GM19035 (cell line): ENCODE data around the gene LMOD3.

Experiments
- ATAC-seq: cut with Tn5 transposase; IDR thresholded peaks from one replicate; pipeline ENCODE4 v1.9.1; 2021; ENCODE audit not compliant: unreplicated experiment

LMOD3 gene

DNA sequence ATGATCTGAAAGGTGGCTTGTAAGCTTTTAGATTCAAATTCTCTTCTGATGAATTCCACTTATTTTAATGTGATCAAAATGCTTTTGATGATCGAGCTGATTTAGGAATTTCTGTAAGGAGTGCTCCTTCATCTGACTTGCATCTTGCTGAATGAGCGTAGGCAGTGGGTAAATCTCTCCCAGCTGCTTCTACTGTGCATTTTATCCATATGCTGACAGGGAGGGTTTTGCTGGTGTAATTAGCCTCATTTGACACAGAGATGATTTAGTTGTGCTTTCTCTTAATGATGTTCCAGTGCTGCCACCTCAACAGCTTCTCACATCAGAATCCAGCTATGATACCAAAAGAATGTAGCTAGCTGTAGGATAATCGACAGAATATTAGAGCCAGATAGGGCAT, 3.8 kb upstream of the LMOD3 start:
- ATAC-seq, result no peak

DNA sequence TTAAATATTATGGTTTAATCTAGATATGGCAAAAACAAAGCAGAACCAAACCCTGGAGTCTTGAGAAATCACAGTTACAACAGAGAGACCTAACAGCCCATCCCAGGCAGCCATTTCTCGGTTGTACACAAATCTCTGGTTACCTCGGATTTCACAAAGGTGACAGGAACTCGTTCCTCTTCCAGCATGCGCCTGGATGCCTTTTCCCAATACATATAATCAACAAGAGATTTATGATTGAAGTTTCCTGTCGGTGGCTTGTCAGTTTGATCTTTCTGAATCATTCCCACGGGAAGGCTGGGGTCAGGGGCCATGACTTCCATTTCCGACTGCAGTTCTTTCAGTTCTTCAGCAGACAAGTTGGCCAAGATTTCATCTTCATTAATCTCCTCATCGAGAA, 445 bp downstream of the LMOD3 start:
- no peak for ATAC-seq

DNA sequence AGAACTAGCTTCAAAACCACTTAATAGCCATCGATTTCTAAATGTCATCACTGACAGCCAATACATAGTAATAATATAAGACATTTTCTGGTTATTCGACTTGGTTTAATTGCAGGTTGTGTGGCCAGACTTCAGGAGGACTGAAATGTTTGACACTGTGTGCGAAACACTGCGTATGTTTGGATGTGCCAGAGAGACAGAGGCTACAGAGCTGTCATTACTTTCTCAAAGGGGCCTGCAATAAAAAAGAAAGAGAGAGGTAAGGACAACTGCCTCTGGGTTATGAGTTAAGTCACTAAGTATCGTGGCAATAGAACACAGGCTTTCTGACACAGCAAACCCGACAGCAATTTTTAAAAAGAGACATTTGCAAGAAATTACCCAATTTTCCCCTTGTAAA, 882 bp downstream of the LMOD3 start:
- ATAC-seq, result no peak

DNA sequence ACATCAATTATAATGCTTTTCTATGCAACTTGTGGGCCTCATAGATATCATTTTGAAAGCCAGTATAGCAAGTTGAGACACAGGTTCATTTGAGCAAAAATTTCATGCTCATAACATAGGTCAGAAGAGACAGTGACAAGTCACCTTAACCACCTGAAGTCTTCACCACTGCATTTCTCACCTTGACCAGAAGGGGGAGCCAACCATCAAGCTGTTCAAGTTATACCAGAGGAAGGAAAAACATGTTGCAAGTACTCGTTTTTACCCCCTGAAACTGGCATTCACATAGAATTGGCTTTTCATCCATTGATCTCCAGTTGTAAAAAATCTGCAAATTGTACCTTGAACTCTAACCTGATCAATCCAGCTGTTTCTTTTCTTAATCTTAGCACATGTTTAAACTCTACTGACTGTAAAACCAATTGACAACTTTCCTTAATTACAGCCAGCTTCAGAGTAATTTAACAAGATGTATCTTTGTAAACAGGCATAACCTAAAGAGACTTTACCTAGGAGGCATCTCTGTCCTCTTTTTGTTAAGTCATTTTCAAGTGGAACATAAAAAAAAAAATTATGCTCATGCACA, 1.4 kb downstream of the LMOD3 start:
- peak; percentile 89 for ATAC-seq

DNA sequence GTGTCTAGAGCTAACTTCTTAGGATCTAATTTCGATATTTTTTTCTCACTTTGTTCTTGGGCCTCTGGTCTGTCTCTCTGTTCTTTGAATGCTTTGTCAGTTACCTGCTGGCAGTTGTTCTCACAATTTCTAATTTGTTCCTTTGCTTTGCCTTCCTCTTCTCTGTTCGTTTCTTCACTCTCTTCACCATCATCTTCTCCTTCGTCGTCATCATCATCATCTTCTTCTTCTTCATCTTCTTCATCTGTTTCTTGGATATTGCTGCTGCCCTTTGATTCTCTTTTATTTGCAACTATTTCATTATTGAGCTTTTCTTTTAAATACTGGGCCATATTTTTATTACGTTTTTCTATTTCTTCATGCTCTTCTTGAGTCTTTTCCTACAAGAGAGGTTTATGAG, 2.7 kb downstream of the LMOD3 start:
- ATAC-seq, result no peak

DNA sequence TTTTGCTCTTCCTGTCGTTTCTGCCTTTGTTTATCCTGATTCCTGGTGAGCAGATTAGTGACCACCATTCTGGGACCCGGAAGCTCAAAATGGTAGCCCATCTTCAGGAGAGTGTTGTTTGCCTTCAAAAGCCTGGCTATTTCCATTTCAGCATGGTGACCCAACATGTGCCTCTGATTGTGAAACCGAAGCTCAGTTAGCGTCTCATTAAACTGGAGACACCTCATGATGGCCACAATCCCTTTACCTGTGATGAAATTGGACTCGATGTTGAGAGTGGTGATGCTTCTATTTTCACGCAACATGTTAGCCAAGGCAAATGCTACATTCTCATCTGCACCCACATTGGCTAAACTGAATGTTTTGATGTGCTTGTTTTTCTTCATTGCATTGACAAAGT, 3.3 kb downstream of the LMOD3 start:
- ATAC-seq, result no peak

- no peak for ATAC-seq
Measured at GRCh38 chr3:69118555-69118954, 3.8 kb downstream of the LMOD3 start.

DNA sequence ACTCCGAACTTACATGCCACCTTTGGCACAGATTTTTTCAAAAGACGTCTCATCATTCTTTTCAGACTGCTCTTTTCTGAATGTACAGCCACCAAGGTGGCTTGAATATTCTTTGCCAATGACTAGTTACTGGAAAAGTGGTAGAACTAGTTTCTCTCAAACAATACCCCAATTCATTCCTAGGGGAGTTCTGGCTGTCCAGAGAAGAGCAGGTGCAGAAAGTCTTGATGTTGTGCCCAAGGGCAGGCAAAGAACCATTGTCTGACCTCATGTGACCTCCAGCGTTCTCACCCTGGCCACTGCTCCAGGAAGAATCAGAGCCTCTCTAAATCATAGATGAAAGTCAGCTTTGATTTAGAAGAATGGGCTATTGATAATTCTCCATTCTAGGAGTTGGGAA, 5.5 kb downstream of the LMOD3 start:
- no peak for ATAC-seq

DNA sequence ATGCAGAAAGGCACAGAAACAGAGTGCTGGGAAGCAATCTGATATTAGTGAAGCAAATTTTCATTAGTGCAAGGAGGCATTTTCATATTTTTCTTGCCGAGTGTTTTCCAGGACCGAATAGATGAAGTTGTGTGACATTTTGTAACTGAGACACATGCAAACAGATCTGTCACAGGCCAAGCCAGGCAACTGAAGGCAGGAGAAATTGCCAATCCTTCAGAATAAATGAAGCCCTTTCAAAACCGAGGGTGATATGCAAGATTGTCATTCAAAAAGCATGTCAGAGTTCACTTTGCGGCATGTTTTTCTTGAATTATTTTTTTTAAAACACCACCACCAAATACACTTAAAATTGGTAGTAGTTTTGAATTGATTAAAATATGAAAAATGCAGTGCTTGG, 6.2 kb downstream of the LMOD3 start:
- no peak for ATAC-seq

DNA sequence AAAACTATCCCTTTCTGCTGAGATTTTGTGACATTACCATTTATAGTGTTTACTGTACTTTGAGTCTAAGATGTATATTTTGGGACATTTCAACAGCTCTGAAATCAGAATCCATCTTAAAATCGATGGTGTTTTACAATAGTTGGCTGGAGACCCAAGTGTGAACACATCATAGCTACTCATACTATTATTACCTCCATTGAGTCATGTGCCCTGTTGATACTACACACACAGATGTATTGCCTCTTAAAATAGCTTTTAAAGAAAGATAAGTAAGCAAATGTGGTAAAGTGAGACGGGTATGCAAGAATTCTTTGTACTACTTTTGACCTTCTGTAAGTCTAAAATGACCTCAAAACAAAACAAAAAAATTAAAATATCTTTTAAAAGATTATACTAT, 6.7 kb downstream of the LMOD3 start:
- ATAC-seq, result no peak

- ATAC-seq, result no peak
Measured at GRCh38 chr3:69113536-69113935, 8.9 kb downstream of the LMOD3 start.

- ATAC-seq, result no peak
Measured at GRCh38 chr3:69110941-69111546, 11.4 kb downstream of the LMOD3 start.

DNA sequence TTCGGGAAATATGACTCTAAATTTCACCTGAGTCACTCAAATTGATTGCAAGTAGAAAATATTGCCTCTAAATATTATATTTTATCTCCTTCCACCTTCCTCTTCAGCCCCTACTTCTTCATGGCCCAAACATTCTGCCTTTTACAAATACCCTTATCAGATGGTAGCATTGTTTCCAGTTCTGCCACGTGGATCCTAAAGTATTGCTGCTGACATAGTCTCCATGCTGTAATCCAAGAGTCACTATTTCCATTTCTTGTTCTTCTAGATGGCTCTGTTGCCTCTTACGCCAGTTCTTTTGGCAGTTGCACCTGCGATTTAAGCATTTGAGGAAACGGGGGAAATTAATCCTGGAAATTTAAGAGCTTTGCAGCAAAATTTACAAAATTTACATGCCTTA, 13.6 kb downstream of the LMOD3 start:
- ATAC-seq, result no peak

DNA sequence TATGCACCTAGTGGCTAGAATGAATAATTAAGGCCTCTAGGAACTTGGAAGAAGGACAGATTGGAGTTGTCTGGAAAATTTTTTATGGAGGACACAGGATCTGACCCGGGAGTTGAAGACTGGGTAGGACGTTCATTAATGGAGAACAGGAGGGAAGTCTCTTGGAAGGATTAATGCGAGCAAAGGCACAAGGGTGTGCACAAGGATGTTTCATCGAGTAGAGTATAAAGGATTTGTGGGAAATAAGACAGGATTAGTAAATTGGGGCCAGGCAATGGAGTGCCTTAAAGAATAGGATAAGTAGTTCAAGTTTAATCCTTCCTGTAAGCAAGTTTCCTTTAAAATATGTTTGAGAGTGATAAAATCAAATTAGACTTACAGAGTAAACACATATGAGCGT, 14.6 kb downstream of the LMOD3 start:
- ATAC-seq, result no peak

DNA sequence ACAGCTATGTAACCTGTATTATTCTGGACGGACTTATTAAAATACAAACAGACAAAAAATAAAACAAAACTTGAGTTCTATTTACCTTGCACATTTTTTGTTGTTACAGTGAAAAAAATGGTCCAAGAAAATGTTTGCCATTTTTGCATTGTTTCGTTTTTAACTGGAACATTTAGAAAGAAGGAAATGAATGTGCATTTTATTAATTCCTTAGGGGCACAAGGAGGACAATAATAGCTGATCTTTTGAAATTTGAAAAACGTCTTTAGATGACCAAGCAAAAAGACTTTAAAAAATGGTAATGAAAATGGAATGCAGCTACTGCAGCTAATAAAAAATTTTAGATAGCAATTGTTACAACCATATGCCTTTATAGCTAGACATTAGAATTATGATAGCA, 17.1 kb downstream of the LMOD3 start:
- ATAC-seq, result no peak

DNA sequence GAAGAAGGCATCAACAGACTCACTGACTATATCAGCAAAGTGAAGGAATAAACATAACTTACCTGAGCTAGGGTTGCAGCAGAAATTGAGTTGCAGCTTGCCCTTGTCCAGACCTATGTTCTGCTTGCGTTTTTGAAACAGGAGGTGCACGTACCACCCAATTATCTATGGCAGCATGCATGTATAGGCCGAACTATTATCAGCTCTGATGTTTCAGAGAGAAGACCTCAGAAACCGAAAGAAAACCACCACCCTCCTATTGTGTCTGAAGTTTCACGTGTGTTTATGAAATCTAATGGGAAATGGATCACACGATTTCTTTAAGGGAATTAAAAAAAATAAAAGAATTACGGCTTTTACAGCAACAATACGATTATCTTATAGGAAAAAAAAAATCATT, 17.8 kb downstream of the LMOD3 start:
- ATAC-seq, result no peak

- no peak for ATAC-seq
Measured at GRCh38 chr3:69103123-69103522, 19.3 kb downstream of the LMOD3 start.

DNA sequence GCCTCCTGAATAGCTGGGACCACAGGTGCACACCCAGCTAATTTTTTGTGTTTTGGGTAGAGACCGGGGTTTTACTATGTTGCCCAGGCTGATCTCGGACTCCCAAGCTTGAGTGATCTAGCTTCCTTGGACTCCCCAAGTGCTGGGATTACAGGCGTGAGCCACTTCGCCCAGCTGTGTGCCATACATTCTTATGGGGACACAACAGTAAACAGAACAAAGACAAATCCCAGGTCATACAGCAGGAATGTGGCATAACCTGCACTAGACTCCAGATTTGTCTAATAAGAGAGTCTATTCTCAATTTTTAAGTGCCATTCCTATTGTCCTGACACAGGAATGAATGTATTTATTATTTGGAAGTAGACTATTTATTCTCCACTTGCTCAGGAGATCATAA, 20.0 kb downstream of the LMOD3 start:
- ATAC-seq, result no peak

GRCh38 chr3:69099576-69099975, 22.8 kb downstream of the LMOD3 start:
- no peak for ATAC-seq

DNA sequence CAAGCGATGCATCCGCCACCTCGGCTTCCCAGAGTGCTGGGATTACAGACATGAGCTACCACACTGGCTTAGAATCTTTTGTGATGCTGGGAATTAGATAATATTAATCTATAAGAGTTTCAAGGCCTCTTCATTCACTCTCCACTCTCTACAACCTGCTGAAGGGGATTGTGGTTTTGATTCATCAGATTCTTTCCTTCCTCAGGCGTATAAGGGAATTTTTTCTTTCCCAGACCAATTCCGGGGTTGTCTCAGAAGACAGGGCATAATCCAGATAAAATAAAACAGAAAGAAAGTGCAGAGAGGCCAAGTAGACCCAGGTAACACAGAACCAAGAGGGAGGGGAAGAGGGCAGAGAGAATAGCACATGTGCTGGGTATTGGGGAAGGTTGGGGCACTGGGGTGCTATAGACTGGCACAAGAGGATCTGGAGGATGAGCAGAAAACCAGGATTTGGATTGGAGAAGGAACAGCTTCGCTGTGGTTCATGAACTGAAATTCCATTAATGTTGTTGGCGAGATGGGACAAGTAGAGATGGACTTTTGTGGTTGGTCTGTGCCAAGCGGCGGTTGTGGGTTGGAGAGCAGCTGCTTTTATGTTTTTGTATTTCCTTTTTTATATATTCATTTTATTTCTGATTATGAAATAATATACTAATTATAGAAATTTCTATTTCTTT, 24.8 kb downstream of the LMOD3 start:
- ATAC-seq, result no peak

DNA sequence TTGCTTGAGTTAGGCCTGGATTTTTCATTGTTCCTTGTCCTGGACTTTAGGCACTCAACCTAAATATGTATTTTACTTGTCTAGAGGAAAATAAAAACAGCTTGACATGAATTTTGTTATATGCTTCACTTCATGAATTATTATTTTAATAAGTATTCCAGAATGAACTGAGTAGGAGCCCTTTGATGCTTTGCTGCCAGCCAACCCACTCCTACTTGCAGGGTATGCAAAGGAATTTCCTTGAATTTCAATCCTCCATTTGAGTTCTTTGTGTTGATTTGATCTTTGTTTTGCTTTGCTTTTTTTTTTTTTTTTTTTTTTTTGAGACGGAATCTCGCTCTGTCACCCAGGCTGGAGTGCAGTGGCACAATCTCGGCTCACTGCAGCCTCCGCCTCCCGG, 26.1 kb downstream of the LMOD3 start:
- no peak for ATAC-seq

DNA sequence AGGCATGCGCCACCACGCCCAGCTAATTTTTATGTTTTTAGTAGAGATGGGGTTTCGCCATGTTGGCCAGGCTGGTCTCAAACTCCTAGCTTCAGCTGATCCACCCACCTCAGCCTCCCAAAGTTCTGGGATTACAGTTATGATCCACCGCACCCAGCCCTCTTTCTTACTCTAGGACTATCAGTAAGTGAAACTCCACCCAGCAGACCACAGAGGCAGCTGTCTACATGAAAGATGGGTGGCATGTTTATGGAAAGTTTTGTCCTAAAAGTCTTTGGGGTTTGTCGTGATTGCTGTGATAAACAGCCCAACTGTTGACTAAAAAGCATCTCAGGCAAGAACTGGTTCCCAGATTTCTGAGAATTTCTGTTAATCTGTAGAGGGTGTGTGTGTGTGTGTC, 26.8 kb downstream of the LMOD3 start:
- ATAC-seq, result no peak
